Left renal pelvis (tissue), 4 donors: Measurements from ENCODE around the gene BTN2A1. TPM values are rescaled to one million over a fixed set of nuclear protein-coding genes. Genes with fewer than 3 reads are reported as not detected.
"Not testable (repeated sequence)": the region's sequence is repeated elsewhere in the genome, so short reads cannot be mapped to it uniquely, and the experiment has no call there.

ENCODE experiments used
- DNase-seq, 4 donors: peaks; one replicate each; pipeline ENCODE4 v3.0.0-alpha.2; 2013; ENCODE audit warnings: low read depth in 4 of 4, low spot score in 3 of 4
- polyA plus RNA-seq, 4 donors: library from polyadenylated mRNA; unstranded; fragments of 120-200 nt; gene quantifications; one replicate each; pipeline ENCODE4 v1.2.1, GENCODE V29; 2013; ENCODE audit not compliant: insufficient read length in 4 of 4

Gene BTN2A1
- polyA plus RNA-seq, 4 donors = 28.5 to 33.6 (median 31.9) TPM

GRCh38 chr6:26431258-26432172 is 26.2 kb upstream of the BTN2A1 start:
- DNase-seq = no peak

- no peak for DNase-seq
Measured at GRCh38 chr6:26432627-26433201, 25.0 kb upstream of the BTN2A1 start.

GRCh38 chr6:26433680-26434079 is 24.1 kb upstream of the BTN2A1 start:
- not testable (repeated sequence) for DNase-seq

GRCh38 chr6:26436018-26436417 is 21.7 kb upstream of the BTN2A1 start:
- no peak for DNase-seq

DNA sequence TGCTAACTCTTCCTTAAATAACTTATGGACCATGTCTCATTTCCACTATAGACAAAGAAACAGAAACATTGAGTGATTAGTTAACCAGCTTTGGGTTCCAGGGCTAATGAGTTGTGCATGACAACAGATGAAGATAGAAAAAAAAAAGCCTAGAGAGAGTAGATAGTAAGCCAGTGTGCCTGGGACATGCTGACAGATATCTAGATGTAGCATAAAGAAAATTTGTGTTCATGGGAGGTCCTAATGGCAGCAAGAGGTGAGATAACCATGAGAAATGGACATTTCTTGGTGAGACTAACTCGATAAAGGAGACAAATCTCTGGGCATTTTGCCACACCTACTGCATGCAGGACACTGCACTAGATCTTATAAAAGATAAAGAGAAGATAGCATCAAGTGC is 20.2 kb upstream of the BTN2A1 start:
- DNase-seq = no peak

DNA sequence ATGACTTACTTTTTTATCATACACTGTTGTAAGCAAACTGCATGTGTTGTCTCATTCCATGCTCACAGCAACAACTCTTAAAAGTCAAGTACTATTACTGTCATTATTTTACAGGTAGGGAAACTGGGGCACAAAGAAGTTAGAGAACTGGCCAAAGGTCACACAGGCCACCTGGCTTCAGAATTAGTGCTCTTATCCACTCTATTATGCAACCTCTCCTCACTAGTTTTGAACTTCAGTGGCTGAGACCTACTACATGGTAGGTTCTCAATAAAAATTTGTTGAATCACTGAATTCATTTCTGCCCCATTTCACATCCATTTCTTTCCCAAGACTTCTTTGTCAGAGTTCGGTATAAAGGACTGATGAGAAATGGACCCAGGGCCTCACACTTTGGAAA is 19.8 kb upstream of the BTN2A1 start:
- DNase-seq = no peak

GRCh38 chr6:26439151-26440125 is 18.3 kb upstream of the BTN2A1 start:
- DNase-seq = no peak

DNA sequence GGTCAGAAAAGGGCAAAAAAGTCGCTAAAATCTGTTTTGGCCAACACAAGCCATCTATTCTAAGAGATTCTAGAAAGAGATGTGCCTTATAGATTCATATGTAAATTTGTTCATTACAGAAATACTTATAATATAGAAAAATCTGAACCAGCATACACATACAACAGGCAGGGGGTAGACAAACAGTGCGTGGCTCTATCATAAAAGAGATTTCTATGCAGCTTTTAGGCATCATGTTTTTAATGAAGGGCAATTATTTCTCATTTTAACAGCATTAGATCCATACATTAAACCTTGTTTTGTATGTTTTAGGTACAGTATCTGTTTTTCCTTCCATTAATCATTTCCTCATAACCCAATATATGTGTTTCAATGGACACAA is 16.8 kb upstream of the BTN2A1 start:
- no peak for DNase-seq

DNA sequence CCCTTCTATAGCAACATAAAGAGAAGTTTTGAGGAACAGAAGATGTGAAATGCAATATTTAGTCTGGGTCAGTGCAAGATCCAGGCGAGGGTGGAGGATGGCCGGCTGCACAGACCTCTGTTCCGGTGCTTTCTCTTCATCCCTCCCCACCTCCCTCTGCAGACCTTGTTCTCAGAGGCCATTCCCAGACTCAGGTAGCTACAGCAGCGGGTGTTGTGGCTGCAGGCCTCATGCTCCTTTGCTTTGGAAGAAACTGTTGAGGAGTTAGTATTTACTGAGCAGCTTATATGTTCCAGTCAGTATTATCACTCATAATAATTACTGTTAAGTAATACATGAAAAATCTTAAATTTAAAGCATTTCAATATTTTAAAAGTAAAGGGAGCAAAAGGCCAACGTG is 15.8 kb upstream of the BTN2A1 start:
- no peak for DNase-seq

DNA sequence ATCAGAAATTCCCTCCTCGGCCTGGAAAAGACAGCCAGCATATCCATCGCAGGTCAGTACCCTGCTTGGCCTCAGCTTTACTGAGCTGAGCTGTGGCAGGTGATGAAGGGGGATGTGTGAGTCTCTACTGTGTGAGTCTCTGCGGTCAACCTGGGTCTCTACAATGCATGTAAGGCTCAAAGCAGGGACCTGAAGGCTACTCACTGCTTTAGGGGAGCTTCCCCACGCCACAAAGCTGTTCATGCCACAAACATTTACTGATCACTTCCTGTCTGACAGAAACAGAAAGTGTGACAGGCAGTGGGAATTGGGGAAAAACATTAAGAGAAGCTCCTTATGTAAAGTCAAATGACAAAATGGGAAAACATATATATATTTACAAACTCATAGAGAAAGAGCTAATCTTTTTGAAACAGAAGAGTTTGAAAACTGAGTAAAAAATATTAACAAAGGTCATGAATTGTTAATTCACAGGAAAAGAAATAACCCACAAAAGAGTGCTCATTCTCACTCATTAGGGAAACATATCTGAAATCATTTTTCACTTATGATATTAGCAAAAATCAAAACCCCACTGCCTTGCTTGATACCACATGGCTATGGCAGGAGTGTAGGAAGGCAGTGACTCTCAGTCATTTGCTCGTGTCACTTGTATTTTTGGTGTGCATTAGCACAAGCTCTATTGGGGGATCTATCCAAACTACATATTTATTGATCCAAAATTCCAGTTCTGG is 11.7 kb upstream of the BTN2A1 start:
- no peak for DNase-seq

DNA sequence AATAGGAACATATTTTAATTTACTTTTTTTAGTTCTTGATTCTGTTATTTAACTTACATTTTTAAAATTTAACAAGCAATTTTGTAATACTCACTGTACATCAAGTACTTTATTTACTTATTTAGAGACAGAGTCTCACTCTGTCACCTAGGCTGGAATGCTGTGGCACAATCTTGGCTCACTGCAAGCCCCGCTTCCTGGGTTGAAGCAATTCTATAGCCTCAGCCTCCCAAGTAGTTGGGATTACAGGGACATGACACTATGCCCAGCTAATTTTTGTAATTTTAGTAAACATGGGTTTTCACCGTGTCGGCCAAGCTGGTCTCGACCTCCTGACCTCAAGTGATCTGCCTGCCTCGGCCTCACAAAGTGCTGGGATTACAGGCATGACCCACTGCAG is 10.5 kb upstream of the BTN2A1 start:
- no peak for DNase-seq

DNA sequence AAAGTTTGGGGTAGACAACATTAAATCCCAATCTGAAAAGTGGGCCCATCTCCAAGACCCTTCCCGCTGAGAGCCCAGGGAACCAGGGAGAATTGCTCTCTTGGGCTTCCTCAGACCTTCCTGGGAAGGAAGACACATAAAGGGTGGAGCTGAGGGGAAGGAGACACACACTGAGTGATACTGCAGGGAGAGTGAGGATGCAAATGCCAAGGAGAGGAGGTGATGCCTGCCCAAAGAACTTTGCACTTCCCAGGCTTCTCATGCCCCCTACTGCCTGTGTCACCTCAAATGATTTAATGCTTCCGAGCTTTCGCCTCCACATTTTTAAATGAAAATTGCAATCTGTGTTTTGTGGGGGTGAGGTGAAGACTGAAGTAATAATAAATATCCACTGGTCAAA is 7.5 kb upstream of the BTN2A1 start:
- no peak for DNase-seq

DNA sequence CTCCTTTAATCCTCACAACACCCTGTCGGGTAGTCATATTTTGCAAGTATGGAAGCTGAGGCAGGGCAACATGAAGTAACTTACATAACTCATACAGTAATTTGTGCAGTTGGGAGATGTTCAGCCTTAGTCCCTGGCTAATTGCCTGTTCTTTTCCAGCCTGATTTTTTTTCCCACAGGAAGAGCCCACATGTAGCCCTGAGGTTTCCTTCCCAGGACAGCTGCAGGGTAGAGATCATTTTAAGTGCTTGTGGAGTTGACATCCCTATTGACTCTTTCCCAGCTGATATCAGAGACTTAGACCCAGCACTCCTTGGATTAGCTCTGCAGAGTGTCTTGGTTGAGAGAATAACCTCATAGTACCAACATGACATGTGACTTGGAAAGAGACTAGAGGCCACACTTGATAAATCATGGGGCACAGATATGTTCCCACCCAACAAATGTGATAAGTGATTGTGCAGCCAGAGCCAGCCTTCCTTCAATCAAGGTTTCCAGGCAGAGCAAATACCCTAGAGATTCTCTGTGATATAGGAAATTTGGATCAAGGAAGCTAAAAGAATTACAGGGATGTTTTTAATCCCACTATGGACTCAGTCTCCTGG is 5.0 kb upstream of the BTN2A1 start:
- DNase-seq = no peak

DNA sequence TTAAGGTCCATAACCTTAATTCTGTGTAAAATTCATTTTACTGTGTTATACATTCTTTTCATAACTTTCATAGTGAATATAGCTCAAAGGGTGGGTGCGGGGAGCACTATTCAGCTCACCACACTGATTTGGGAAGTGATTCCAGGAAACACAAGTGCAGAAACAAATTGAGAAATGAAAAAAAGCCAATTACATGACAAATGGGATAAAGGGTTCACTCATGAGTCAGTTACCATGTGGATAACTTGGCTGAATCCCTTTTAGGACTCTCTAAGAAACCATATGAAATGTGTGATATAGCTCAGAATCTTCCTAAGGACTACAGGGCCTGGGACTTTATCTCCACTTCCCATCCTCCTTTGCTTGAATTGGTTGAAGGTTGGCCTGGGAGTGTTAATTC is 3.1 kb upstream of the BTN2A1 start:
- no peak for DNase-seq

DNA sequence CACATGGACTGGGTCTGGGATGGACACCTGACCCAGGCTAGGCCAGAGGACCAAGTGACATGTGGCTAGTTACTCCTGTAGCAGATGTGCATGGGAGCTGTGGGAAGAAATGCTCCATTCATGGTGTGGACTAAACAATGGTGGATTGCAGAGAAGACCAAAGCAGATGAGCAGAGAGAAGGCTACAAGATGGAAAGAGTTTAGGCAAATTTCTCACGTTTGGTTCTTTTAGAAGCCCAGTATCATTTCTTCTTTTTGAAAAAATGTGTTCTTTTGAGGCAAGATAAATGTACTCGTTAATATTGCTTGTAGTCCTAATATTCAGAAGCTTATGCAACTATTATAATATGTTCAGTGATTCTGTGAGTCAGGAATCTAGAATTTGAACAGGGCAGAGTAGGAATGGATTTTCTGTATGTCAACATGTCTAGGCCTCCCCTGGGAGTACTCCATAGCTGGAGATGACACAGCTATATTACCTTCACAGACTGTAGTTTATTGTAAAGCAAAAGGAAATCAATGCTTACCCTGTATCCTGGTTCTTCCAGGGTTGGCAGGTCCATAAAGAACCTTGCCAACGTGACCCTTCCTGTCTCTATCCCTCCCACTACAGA is 2.3 kb upstream of the BTN2A1 start:
- no peak for DNase-seq

- no peak for DNase-seq
Measured at GRCh38 chr6:26457264-26457805, 420 bp upstream of the BTN2A1 start.

- DNase-seq = no peak
Measured at GRCh38 chr6:26459023-26459810, 1.5 kb downstream of the BTN2A1 start.

GRCh38 chr6:26461353-26461752 is 3.6 kb downstream of the BTN2A1 start:
- DNase-seq = not testable (repeated sequence)

DNA sequence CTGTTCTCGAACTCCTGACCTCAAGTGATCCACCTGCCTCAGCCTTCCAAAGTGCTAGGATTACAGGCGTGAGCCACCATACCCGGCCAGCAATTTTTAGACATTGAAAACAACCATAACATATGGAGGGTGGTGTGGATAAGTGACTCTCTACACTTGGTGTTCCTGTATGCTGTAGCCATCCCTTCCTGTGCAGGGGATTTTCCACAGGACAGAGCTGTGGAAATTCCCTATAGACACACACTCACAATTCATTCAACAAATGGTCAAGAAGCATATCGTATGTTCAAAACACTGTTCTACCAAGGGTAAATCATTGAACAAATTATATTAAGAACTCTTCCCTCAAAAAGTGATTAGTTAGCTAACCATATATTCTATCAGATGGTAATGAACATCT is 6.3 kb downstream of the BTN2A1 start:
- no peak for DNase-seq
